Measurements from ENCODE around the gene SLC25A25.

DNA sequence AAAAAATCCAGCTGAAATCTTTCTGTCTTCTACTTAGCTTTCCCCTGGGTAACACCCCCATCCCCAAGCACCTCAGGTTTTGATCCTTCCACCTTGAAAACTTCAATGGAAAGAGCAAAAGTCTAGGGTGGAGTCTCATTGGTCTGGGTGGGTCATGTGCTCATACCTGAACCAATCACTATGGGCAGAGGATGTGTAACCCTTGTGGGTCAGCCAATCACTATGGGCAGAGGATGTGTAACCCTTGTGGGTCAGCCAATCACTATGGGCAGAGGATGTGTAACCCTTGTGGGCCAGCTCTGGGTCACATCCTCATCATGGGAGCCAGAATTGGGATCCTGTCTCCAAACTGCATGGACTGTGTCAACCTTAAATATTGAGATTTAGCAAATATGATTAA, 19.4 kb upstream of the SLC25A25 start:
- TF ChIP-seq, protein P1, sequence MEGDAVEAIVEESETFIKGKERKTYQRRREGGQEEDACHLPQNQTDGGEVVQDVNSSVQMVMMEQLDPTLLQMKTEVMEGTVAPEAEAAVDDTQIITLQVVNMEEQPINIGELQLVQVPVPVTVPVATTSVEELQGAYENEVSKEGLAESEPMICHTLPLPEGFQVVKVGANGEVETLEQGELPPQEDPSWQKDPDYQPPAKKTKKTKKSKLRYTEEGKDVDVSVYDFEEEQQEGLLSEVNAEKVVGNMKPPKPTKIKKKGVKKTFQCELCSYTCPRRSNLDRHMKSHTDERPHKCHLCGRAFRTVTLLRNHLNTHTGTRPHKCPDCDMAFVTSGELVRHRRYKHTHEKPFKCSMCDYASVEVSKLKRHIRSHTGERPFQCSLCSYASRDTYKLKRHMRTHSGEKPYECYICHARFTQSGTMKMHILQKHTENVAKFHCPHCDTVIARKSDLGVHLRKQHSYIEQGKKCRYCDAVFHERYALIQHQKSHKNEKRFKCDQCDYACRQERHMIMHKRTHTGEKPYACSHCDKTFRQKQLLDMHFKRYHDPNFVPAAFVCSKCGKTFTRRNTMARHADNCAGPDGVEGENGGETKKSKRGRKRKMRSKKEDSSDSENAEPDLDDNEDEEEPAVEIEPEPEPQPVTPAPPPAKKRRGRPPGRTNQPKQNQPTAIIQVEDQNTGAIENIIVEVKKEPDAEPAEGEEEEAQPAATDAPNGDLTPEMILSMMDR (IDR thresholded peaks at IDR 0.05), result no peak
- no peak for TF ChIP-seq POLR2A (IDR thresholded peaks at IDR 0.05)

Measured in right lobe of liver (tissue), 4 donors.